ENCODE measurements around the gene COMT. TPM values are rescaled to one million over a fixed set of nuclear protein-coding genes. Genes with fewer than 3 reads are reported as not detected.

Gene COMT
- total RNA-seq, 4 donors from 2014 or later: 154 to 255 (median 223) TPM

- TF ChIP-seq, protein P1, sequence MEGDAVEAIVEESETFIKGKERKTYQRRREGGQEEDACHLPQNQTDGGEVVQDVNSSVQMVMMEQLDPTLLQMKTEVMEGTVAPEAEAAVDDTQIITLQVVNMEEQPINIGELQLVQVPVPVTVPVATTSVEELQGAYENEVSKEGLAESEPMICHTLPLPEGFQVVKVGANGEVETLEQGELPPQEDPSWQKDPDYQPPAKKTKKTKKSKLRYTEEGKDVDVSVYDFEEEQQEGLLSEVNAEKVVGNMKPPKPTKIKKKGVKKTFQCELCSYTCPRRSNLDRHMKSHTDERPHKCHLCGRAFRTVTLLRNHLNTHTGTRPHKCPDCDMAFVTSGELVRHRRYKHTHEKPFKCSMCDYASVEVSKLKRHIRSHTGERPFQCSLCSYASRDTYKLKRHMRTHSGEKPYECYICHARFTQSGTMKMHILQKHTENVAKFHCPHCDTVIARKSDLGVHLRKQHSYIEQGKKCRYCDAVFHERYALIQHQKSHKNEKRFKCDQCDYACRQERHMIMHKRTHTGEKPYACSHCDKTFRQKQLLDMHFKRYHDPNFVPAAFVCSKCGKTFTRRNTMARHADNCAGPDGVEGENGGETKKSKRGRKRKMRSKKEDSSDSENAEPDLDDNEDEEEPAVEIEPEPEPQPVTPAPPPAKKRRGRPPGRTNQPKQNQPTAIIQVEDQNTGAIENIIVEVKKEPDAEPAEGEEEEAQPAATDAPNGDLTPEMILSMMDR (IDR thresholded peaks at IDR 0.05 in 4 of 5, conservative IDR thresholded peaks at IDR 0.05 in 1 of 5): no peak
- no peak for TF ChIP-seq POLR2A (IDR thresholded peaks at IDR 0.05)
- Histone ChIP-seq H3K27ac (no peak overlapping the region), H3K4me3 (no peak overlapping the region), H3K36me3 (no peaks in the 10 kb centered on the region), H3K27me3 (no peaks in the 10 kb centered on the region), H3K4me1 (peaks cover 0 to 7% of the 10 kb centered on the region in 2 donors), H3K9me3 (no peaks in the 10 kb centered on the region)
- in situ Hi-C loops (cut with MboI; ENCODE audit: low sequenced_read_pairs in 4 of 4) (no loop called here), intact Hi-C loops (cut with DNase I; ENCODE audit: low total_unique reads) (no loop called here)
- ATAC-seq (no peak), DNase-seq (no peak)
These were observed 11.7 kb upstream of the COMT start for GRCh38 chr22:19929586-19930550.

GRCh38 chr22:19930551-19931486 is 10.8 kb upstream of the COMT start:
- Histone ChIP-seq H3K27ac (no peak overlapping the region), H3K36me3 (no peaks in the 10 kb centered on the region), H3K9me3 (no peaks in the 10 kb centered on the region), H3K4me1 (peaks cover 0 to 7% of the 10 kb centered on the region in 2 donors), H3K4me3 (no peak overlapping the region), H3K27me3 (no peaks in the 10 kb centered on the region)
- no peak for TF ChIP-seq POLR2A (IDR thresholded peaks at IDR 0.05)
- TF ChIP-seq, protein P1 (IDR thresholded peaks at IDR 0.05 in 4 of 5, conservative IDR thresholded peaks at IDR 0.05 in 1 of 5): no peak
- in situ Hi-C loops (cut with MboI; ENCODE audit: low sequenced_read_pairs in 4 of 4) (no loop called here), intact Hi-C loops (cut with DNase I; ENCODE audit: low total_unique reads) (no loop called here)
- DNase-seq (no peak), ATAC-seq (no peak)

GRCh38 chr22:19931514-19931913 is 10.1 kb upstream of the COMT start:
- TF ChIP-seq POLR2A (IDR thresholded peaks at IDR 0.05): no peak
- TF ChIP-seq, protein P1 (IDR thresholded peaks at IDR 0.05 in 4 of 5, conservative IDR thresholded peaks at IDR 0.05 in 1 of 5): no peak
- Histone ChIP-seq H3K27ac (no peak overlapping the region), H3K4me3 (no peak overlapping the region), H3K9me3 (no peaks in the 10 kb centered on the region), H3K27me3 (no peaks in the 10 kb centered on the region), H3K4me1 (peaks cover 0 to 7% of the 10 kb centered on the region in 2 donors), H3K36me3 (no peaks in the 10 kb centered on the region)
- in situ Hi-C loops (cut with MboI; ENCODE audit: low sequenced_read_pairs in 4 of 4) (no loop called here), intact Hi-C loops (cut with DNase I; ENCODE audit: low total_unique reads) (no loop called here)
- no peak for ATAC-seq
- DNase-seq: no peak

- Histone ChIP-seq H3K27ac (no peak overlapping the region), H3K9me3 (no peaks in the 10 kb centered on the region), H3K27me3 (no peaks in the 10 kb centered on the region), H3K36me3 (no peaks in the 10 kb centered on the region), H3K4me1 (peaks cover 0 to 7% of the 10 kb centered on the region in 2 donors), H3K4me3 (no peak overlapping the region)
- DNase-seq (peak in 1 of 2 donors; percentile 30), ATAC-seq (peak in 1 of 2 donors; percentile 33)
- in situ Hi-C loops (cut with MboI; ENCODE audit: low sequenced_read_pairs in 4 of 4) (no loop called here), intact Hi-C loops (cut with DNase I; ENCODE audit: low total_unique reads) (no loop called here)
- TF ChIP-seq, protein P1 (IDR thresholded peaks at IDR 0.05 in 4 of 5, conservative IDR thresholded peaks at IDR 0.05 in 1 of 5): no peak
- no peak for TF ChIP-seq POLR2A (IDR thresholded peaks at IDR 0.05)
These were observed 9.0 kb upstream of the COMT start for GRCh38 chr22:19932367-19933206.
